Measurements from ENCODE around the gene SLC43A1.

SLC43A1 gene

GRCh38 chr11:57498540-57498939, 17.0 kb downstream of the SLC43A1 start:
- no peak for DNase-seq (ENCODE audit: low read depth in 2 of 2, low spot score in 1 of 2)

GRCh38 chr11:57497303-57498247, 17.9 kb downstream of the SLC43A1 start:
- no peak for DNase-seq (ENCODE audit: low read depth in 2 of 2, low spot score in 1 of 2)

DNA sequence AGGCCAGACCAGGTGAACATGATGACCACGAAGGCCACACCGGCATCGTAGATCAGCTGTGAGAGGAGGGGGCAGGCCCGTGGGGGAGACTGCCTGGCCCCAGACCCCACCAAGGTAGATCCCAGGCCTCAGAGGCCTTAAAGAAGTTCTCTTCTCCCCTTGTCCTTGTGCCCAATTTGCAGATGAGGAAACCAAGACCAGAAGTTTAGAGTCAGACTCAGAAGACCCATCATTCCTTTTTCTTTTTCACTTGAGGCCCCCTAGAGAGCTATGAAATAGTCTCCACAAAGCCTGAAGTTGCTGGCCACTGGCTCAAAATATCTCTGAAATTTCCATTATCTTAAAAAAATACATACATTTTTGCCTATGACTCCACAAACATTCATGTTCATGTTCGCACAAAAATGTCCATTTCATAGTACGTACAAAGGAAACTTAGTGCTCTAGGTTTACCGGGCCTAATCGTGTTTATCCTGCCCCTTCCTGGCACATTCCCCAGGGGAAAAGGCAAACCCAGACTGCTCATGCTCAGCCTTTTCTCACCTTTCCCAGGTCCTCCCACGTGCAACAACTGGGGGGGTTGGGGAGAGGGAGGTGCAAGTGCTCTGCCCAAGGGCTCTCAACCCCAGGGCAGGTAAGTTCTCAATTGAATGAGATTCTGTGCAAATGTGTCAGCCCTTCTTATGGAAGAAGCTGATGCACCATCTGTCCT, 19.2 kb downstream of the SLC43A1 start:
- no peak for DNase-seq (ENCODE audit: low read depth in 2 of 2, low spot score in 1 of 2)

- peak; percentile 64 to 69 for DNase-seq (ENCODE audit: low read depth in 2 of 2, low spot score in 1 of 2)
Observed at GRCh38 chr11:57493507-57494503, 21.7 kb downstream of the SLC43A1 start.

DNA sequence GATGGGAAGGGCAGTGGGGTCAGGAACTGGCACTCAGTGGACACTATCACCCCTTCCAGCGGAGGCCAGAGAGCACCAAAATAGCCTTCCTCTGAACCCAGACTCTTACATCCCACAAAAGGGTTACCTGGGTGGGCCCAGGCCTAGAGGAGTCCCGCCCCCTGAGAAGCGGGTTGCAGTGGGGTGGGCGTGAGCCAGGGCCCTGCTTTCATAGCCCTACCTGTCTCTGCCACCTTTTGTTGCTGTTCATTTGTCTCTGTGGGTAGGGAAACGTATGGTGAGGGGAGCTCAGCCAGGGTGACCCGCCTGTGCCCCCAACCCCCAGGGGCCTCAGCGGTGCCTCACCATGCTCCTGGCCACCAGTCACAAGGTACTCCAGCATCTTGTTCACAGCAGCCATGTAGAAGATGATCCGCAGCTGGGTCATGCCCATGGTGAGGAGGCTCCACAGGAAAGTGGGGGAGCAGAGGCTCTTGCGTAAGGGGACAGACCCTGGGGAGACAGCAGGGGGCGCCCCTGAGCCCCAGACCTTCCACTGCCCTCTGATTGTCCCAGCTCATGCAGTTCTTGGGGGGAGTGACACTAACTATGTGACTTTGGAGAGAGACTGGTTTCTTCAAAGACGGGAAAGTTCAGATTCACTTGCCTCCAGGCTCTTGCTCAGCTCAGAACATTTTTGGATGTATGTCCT, 24.0 kb downstream of the SLC43A1 start:
- no peak for DNase-seq (ENCODE audit: low read depth in 2 of 2, low spot score in 1 of 2)

GRCh38 chr11:57490456-57491248, 24.9 kb downstream of the SLC43A1 start:
- no peak for DNase-seq (ENCODE audit: low read depth in 2 of 2, low spot score in 1 of 2)

DNA sequence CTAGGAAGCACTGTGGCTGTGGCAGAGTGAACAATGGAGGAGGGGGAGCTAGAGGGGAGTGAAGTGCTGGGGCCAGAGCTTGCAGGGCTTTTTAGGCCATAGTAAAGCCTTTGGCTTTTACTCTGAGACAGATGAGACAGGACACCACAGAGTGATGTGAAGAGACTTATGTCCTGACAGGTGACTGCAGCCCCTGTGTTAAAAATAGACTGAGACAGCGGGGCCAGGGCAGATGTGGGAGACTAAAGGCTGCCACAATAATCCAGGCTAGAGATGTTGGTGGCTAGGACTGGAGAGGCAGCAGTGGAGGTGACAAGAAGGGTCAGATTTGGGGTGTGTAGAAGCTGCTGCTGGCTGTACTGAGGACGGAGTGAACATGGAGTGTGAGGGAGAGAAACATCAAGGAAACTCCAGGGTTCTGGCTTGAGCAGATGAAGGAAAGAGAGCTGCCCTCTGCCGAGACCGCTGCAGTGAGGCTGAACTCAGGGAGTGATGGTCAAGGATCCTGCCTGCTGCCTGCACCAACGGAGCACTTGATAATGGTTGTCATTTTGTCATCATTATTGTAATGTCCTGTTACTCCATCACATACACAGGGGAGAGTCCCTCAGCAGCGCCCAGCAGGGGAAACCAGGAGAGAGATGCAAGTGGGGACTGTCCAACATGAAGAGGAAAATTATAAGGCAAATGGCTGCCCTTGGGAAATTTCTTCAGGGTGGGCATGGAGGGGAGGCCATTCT, 27.4 kb downstream of the SLC43A1 start:
- DNase-seq (ENCODE audit: low read depth in 2 of 2, low spot score in 1 of 2) = no peak

DNA sequence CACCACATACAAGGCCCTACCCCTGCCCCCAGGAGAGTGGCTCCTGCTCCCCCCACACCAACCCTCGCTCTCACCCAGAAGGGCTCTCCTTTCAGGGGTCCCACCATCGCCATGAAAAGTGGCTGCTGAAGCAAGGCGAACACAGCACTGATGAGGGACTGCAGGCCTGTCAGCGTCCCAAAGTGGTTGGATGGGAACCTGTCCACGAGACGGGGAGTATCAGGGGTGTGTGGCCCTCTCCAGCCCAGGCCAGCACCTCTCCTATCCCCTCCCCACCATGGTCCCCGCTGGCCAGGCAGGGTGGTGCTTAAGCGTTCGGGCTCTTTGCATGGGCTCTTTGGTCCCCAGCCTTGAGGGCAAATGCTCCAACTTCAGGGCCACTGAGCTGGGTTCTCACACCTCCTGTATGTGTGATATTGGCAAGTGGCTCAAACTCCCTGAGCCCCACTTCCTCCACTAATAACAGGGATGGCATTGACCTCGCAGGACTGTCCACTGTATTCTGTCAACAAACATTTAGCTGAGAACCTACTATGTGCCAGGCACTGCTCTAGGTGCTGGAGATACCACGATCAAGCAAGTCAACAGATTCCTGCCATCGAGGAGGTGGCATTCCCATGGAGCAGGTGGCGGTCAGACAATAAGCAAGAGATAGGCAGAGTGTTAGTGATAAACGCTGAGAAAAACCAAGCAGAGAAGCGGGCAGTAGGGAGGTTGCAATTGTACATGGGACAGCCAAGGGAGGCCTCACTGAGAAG, 28.3 kb downstream of the SLC43A1 start:
- no peak for DNase-seq (ENCODE audit: low read depth in 2 of 2, low spot score in 1 of 2)

GRCh38 chr11:57485217-57485990, 30.1 kb downstream of the SLC43A1 start:
- DNase-seq (ENCODE audit: low read depth in 2 of 2, low spot score in 1 of 2) = no peak

DNA sequence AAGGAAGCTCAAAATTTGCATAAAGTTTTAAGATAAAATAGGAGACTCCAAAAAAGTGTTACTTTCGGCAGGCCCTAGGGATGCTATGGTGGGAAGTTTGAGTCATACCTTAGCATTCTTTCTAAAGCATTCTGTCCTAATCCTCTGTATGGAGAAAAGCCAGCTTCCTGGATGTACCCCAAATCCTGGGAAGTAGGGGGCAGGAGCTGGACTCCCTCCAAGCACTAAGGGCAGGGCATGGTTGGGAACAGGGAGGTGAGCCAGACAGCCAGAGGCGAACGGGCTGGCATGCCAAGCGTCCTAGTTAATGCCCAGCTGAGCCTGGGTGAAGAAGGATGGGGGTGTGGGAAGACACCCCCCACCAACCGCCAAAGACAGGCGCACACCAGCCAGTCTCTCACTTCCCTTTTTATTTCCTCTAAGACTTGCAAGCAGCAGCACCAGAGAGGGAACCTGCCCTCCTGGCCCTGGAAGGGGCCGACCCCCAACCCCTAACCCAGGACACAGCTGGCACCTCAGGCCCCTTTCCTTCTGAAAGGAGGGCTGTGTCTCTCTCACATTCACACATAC, 31.3 kb downstream of the SLC43A1 start:
- no peak for DNase-seq (ENCODE audit: low read depth in 2 of 2, low spot score in 1 of 2)

GRCh38 chr11:57483562-57483918, 32.0 kb downstream of the SLC43A1 start:
- no peak for DNase-seq (ENCODE audit: low read depth in 2 of 2, low spot score in 1 of 2)

GRCh38 chr11:57482782-57483561, 32.5 kb downstream of the SLC43A1 start:
- peak; percentile 48 to 51 for DNase-seq (ENCODE audit: low read depth in 2 of 2, low spot score in 1 of 2)

DNA sequence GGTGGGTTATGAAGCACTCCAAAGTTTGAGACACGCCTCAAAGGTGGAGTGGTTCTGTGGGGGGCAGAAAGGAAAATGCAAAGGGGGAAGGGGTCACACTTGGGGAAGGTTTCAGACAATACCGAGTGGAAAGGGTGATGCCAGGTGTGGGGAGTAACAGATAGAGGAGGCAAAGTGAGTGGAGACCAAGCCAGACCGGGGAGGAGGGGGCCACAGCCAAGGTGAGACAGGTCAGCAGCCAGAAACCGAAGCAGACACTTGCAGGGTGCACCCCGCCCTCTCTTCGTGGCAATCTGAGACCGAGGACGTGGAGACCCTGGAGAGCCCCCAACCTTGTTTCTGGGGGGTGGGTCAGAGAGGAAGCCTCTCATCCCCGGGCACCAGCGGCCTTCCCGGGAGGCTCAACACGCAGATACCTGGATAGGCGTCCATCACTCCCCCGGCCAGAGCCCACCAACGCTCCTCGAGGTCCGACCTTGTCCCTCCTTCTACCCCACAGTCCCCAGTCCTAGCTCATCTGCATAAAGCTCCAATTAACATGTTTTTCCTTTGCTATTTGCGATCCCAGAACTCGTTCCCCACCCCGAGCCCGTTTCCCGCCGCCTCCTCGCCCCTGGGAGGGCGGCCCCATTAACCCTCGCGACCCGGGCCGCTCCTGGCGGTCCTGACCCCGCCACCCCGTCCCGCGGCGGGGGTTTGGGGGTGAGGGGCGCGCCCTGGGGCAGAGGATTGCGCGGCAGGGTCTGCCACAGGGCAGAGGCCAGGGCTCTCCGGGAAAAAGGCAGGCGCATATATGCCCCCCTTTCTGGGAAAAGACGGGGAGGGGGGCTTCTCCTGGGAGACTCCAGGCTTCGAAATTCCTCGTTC, 33.4 kb downstream of the SLC43A1 start:
- no peak for DNase-seq (ENCODE audit: low read depth in 2 of 2, low spot score in 1 of 2)

DNA sequence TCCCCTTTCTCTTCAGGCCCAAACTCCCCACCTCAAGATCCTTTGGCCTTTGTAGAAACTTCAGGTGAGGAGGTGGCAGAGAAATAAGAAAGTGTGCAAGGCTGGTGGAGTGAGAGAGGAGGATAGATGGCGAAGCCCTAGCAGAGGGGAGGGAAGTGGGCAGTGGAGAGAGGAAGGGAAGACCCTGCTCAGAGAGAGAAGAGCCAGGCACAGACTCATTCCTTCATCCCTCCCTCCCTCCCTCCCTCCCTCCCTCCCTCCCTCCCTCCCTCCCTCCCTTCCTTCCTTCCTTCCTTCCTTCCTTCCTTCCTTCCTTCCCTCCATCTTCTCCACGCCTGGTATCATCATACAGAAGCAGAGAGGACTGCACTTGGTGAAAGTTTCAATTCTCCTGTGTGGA, 34.2 kb downstream of the SLC43A1 start:
- DNase-seq (ENCODE audit: low read depth in 2 of 2, low spot score in 1 of 2) = no peak

- DNase-seq (ENCODE audit: low read depth in 2 of 2, low spot score in 1 of 2) = peak; percentile 35 to 49
Observed at GRCh38 chr11:57480409-57481137, 34.9 kb downstream of the SLC43A1 start.
